K562 (cell line): ENCODE data around the gene DCTN5. TPM values are rescaled to one million over a fixed set of nuclear protein-coding genes. Genes with fewer than 3 reads are reported as not detected.

Experiments
- ATF6 ChIP-seq: sonication (generic); formaldehyde crosslinking; IDR thresholded peaks from 2 replicates; pipeline ENCODE4 v1.4.0; 2020; ENCODE audit warnings: mild to moderate bottlenecking, missing genetic modification reagents
- CBX2 ChIP-seq: fragments of 200-600 bp; sonication (generic); IDR thresholded peaks from one replicate; pipeline ENCODE4 v1.6.1; 2012; ENCODE audit warnings: mild to moderate bottlenecking, low read length, inconsistent platforms; ENCODE audit not compliant: insufficient read depth, poor library complexity, severe bottlenecking
- CHD2 ChIP-seq: IDR thresholded peaks from 2 replicates; pipeline ENCODE4 v1.6.1; 2011; ENCODE audit warnings: low read depth, low read length
- E2F3 ChIP-seq: fragments of 250-450 bp; sonication (Bioruptor Pico); IDR thresholded peaks from 2 replicates; pipeline ENCODE4 v1.4.0; 2020; ENCODE audit warnings: mild to moderate bottlenecking
- E2F4 ChIP-seq: sonication (generic); formaldehyde crosslinking; IDR thresholded peaks from 2 replicates; pipeline ENCODE4 v1.8.0; 2022; ENCODE audit warnings: mild to moderate bottlenecking, low read depth, missing genetic modification reagents
- FOXK1 ChIP-seq: sonication (generic); formaldehyde crosslinking; IDR thresholded peaks from 2 replicates; pipeline ENCODE4 v1.8.0; 2022; ENCODE audit warnings: missing genetic modification reagents, mild to moderate bottlenecking, borderline replicate concordance
- HBP1 ChIP-seq: fragments of 450-650 bp; formaldehyde crosslinking; IDR thresholded peaks from 2 replicates; pipeline ENCODE4 v1.4.0; 2022; ENCODE audit warnings: missing genetic modification characterization
- HMG20B ChIP-seq: fragments of 250-450 bp; sonication (Bioruptor Pico); IDR thresholded peaks from 2 replicates; pipeline ENCODE4 v1.5.0; 2021; ENCODE audit warnings: mild to moderate bottlenecking
- IRF2 ChIP-seq: sonication (generic); formaldehyde crosslinking; IDR thresholded peaks from 2 replicates; pipeline ENCODE4 v1.8.1; 2022; ENCODE audit warnings: mild to moderate bottlenecking, missing genetic modification reagents
- KLF1 ChIP-seq: fragments of 450-650 bp; IDR thresholded peaks from 2 replicates; pipeline ENCODE4 v1.6.1; 2016; ENCODE audit warnings: missing genetic modification characterization, missing compliant biosample characterization
- MAFF ChIP-seq: IDR thresholded peaks from 2 replicates; pipeline ENCODE4 v1.6.1; 2012; ENCODE audit warnings: low read length, improper control_type of control experiment
- NFRKB ChIP-seq: fragments of 450-650 bp; IDR thresholded peaks from 2 replicates; pipeline ENCODE4 v1.6.1; 2016; ENCODE audit warnings: low read depth
- NFYB ChIP-seq: IDR thresholded peaks from 2 replicates; pipeline ENCODE4 v1.6.1; 2011; ENCODE audit warnings: mild to moderate bottlenecking, moderate library complexity; ENCODE audit not compliant: insufficient read length; ENCODE audit errors: extremely low read depth
- RFX1 ChIP-seq: fragments of 450-650 bp; IDR thresholded peaks from 2 replicates; pipeline ENCODE4 v1.6.1; 2016; ENCODE audit warnings: mild to moderate bottlenecking, moderate library complexity
- SIN3B ChIP-seq: fragments of 450-650 bp; IDR thresholded peaks from 2 replicates; pipeline ENCODE4 v1.6.1; 2017; ENCODE audit warnings: low read depth, mild to moderate bottlenecking, moderate library complexity
- TCFL5 ChIP-seq: fragments of 250-450 bp; sonication (Bioruptor Pico); conservative IDR thresholded peaks from 2 replicates; pipeline ENCODE4 v1.6.1; 2021; ENCODE audit warnings: mild to moderate bottlenecking, moderate library complexity, matching md5 sums
- ZC3H8 ChIP-seq: fragments of 450-650 bp; IDR thresholded peaks from 2 replicates; pipeline ENCODE4 v1.6.1; 2017
- ZNF174 ChIP-seq: fragments of 250-450 bp; sonication (Bioruptor Pico); IDR thresholded peaks from 2 replicates; pipeline ENCODE4 v1.4.0; 2020; ENCODE audit warnings: mild to moderate bottlenecking
- ZNF263 ChIP-seq: sonication (generic); formaldehyde crosslinking; IDR thresholded peaks from 2 replicates; pipeline ENCODE4 v1.8.0; 2022; ENCODE audit warnings: mild to moderate bottlenecking, missing genetic modification reagents, borderline replicate concordance
- ZNF398 ChIP-seq: fragments of 250-450 bp; sonication (Bioruptor Pico); IDR thresholded peaks from 2 replicates; pipeline ENCODE4 v1.8.0; 2021; ENCODE audit warnings: moderate library complexity, mild to moderate bottlenecking, inconsistent platforms
- polyA plus RNA-seq, 8 experiments: library from polyadenylated mRNA; depleted of rRNA in 4 of 8; stranded (reverse) in 5 of 8; unstranded in 3 of 8; fragments of >200 nt; fragmentation: Nextera tagmentation in 2 of 8; fragmentation: Illumina TruSeq in 1 of 8; extraction: Ambion mirVana in 2 of 8; extraction: Trizol in 1 of 8; gene quantifications; 2 replicates each; pipeline versions ENCODE4 v1.2.1 to v1.2.3, GENCODE V29; 2011 to 2014; ENCODE audit warnings: inconsistent platforms in 1 of 8, missing spikeins in 1 of 8
- total RNA-seq, 7 experiments: library from RNA; depleted of rRNA in 6 of 7; stranded (reverse); fragments of >200 nt in 6 of 7; fragmentation: Illumina TruSeq in 2 of 7; extraction: Trizol in 2 of 7; gene quantifications; 2 replicates each; pipeline versions ENCODE4 v1.2.1 to v1.2.3, GENCODE V29; 2011 to 2021; ENCODE audit warnings: low replicate concordance in 1 of 7

The DCTN5 gene
- total and polyA plus RNA-seq, 9 of the 15 experiments (the other 6 are each of a cell fraction or from before 2014, with no cell fraction given) = 35.8 to 149 (median 75.9) TPM

DNA sequence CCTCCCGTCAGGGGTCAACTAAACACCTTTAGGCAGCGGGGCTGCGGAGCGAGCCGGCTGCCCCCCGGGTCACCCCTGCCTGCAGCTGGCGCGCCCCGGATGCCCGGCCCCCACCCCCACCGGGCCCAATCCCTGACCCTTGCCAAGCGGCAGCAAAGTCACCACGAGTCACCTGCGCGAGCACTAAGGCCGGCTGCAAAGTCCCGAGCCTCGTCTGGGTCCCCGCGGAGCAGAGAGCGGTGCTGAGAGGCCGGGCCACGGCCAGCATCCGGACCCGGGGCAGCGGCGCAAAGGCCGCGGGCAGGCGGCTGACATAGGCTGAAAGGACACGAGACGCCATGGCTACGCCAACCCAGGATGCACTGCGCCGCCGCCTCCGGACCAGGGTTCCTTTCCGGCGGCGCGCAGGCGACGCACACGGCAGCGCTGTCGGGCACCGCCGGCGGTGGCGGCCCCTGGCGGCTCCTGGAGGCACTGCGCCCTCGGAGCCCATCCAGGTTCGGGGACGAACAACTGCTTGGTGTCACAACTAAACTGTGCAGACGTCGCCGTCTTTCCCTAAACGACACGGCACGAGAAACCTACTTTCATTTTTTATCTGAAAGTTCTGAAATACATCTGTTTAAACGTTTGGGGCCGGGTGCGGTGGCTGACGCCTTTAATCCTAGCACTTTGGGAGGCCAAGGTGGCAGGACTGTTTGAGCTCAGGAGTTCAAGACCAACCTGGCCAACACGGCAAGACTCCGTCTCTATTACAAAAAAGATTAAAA is 45.1 kb upstream of the DCTN5 start, which contains the start of gene NDUFAB1 (continued):
- TF ChIP-seq HBP1 (CRISPR knock-in tag) (0 out of 2 replicates have a peak, but pooled peaks have one; percentile 51), ZNF398 (CRISPR knock-in tag) (no peak), NFRKB (peak; percentile 27; the same call in 1 of the 2 replicates), MAFF (no peak), FOXK1 (no peak), IRF2 (CRISPR knock-in tag) (no peak), ZNF263 (CRISPR knock-in tag) (no peak), KLF1 (tag) (no peak), HMG20B (CRISPR knock-in tag) (no peak), ZNF174 (CRISPR knock-in tag) (no peak), E2F4 (CRISPR knock-in tag) (no peak), SIN3B (peak; percentile 96), ATF6 (CRISPR knock-in tag) (0 out of 2 replicates have a peak, but pooled peaks have one; percentile 25), E2F3 (CRISPR knock-in tag) (no peak), NFYB (no peak), RFX1 (peak; percentile 72), ZC3H8 (no peak), CBX2 (no peak), TCFL5 (CRISPR knock-in tag) (no peak), CHD2 (no peak)
